IPS-15b (cell line): ENCODE results near the gene ITPRIP.

ENCODE experiments used
- H3K27me3 ChIP-seq: one replicate; pipeline ENCODE4 v1.6.1; 2013; ENCODE audit warnings: low read length; ENCODE audit not compliant: control insufficient read depth, insufficient read depth
- H3K36me3 ChIP-seq: one replicate; pipeline ENCODE4 v1.6.1; 2013; ENCODE audit warnings: low read length; ENCODE audit not compliant: control insufficient read depth, insufficient read depth
- H3K4me1 ChIP-seq: one replicate; pipeline ENCODE4 v1.6.1; 2013; ENCODE audit warnings: mild to moderate bottlenecking, low read length; ENCODE audit not compliant: control insufficient read depth, insufficient read depth
- H3K4me3 ChIP-seq: one replicate; pipeline ENCODE4 v1.5.1; 2013; ENCODE audit warnings: low read depth, low read length
- H3K9ac ChIP-seq: one replicate; pipeline ENCODE4 v1.6.1; 2013; ENCODE audit warnings: low read depth, mild to moderate bottlenecking, low read length
- H3K9me3 ChIP-seq: one replicate; pipeline ENCODE4 v1.6.1; 2013; ENCODE audit warnings: mild to moderate bottlenecking, low read length; ENCODE audit not compliant: control insufficient read depth, insufficient read depth

ITPRIP gene

GRCh38 chr10:104321725-104322415 lies 16.4 kb downstream of the ITPRIP start:
- no peaks in the 10 kb centered on the region for H3K36me3 ChIP-seq
- peaks cover 17% of the 10 kb centered on the region for H3K4me1 ChIP-seq
- no peak overlapping the region for H3K9ac ChIP-seq
- no peaks in the 10 kb centered on the region for H3K27me3 ChIP-seq
- H3K9me3 ChIP-seq: no peaks in the 10 kb centered on the region
- no peak overlapping the region for H3K4me3 ChIP-seq

DNA sequence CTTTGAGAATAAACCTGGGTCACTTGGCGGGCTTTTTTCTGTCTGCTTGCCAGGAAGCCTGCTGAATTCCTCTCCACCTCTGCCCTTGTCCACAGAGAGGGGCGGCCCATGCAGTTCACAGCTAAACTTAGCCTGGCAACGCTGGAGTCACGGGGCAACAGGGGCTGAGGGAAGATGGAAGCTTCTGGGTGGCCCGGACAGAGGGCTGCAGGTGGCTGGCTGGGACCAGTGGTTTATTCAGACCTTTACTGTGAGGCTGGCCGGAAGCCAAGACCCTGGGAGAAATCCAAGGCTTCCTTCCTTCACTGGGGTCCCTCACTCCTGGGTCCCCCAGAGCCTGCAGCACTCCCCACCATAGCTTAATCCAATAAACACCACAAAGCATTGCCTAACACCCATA lies 17.0 kb downstream of the ITPRIP start:
- Histone ChIP-seq H3K9me3 (no peaks in the 10 kb centered on the region), H3K4me3 (no peak overlapping the region), H3K4me1 (peaks cover 21% of the 10 kb centered on the region), H3K27me3 (no peaks in the 10 kb centered on the region), H3K9ac (no peak overlapping the region), H3K36me3 (peaks cover 3% of the 10 kb centered on the region)

DNA sequence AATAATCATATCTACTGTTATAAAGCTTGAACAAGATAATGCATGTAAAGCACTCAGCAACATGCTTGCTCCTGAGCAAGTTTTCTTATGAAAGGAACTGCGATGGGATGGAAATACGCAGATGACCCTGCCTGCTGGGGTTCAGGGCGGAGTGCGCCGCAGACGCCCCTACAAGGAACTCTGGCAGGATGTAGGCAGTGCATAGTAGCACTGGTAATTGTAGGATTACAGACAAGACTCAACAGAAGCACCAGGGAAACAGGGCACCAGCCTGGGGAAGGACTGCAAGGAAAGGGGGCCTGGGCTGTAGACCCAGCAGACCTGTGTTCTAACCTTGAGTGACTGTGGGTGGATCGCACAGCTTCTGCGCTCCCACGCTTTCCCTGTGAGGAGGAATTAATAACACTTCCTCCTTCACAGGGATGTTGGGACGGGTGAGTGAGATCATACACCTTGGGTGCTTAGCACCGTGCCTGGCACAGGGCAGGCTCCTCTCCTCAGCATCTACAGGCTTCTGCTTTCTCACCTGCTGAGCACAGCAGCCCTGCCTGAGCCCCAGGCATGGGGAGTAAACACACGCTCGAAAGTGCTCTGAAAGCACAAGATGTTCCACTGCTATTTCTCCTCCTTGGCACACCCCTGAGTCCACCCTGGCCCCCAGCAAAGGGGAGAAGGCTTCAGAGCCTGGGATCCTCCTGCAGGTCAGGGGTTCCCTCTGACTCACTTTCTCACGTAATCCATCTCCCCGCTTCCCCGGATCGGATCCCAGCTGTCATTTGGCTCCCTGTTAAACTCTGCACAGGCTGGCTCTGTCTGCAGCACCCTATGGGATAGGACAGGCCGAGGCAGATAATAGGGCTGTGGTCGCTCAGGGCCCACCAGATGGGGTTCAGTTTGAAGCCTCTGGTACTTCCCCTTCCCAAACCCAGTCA lies 19.2 kb downstream of the ITPRIP start:
- Histone ChIP-seq H3K9ac (no peak overlapping the region), H3K9me3 (no peaks in the 10 kb centered on the region), H3K36me3 (peaks cover 21% of the 10 kb centered on the region), H3K4me1 (peaks cover 21% of the 10 kb centered on the region), H3K27me3 (no peaks in the 10 kb centered on the region), H3K4me3 (no peak overlapping the region)

DNA sequence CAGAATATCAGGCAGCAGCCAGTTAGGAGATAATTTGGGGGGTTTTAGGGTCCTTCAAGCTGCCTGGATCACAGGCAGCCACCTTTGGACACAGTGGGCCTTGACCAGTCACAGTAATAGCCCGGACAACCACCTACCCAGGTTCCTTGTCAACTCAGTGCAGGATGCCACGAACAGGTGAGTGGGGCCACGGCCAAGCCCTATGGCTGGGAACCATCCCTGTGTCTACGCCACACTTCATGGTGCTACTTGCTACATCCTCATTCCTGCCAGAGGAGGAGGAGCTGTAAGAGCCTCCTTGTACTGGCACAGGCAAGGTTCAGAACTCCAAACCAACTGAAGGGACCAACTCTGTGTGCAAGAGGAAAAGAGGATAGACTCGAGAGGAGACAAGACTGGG lies 19.9 kb downstream of the ITPRIP start:
- Histone ChIP-seq H3K9me3 (no peaks in the 10 kb centered on the region), H3K27me3 (no peaks in the 10 kb centered on the region), H3K36me3 (peaks cover 28% of the 10 kb centered on the region), H3K4me3 (no peak overlapping the region), H3K4me1 (peaks cover 21% of the 10 kb centered on the region), H3K9ac (no peak overlapping the region)

DNA sequence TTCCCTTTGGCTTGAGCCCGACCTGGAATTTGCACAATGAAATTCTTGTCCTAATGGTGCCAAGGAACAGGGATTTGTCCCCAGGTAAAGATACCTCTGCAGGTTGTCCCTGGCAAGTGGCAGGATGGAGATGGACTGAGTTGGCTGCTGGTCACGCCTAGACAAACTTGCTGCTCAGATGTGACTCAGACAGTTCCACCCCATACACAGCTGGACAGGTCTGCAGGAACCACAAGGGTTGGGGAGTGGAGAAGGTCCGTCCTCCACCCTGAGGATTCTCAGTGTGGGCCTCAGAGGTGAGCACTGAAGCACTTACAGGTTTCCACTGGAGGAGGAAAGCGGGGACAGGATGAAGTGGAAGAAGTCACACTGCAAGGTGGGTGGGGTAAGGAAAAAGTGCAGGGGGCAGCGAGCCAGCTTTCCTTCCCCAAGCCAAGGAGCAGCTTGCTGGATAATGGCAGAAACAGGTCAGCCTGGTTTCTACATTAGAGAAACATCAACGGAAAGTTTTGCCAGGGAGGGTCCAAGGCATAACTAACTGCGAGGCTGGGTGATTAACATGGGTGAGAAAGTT lies 20.5 kb downstream of the ITPRIP start:
- Histone ChIP-seq H3K4me1 (peaks cover 17% of the 10 kb centered on the region), H3K4me3 (no peak overlapping the region), H3K9me3 (no peaks in the 10 kb centered on the region), H3K9ac (no peak overlapping the region), H3K36me3 (peaks cover 33% of the 10 kb centered on the region), H3K27me3 (no peaks in the 10 kb centered on the region)

DNA sequence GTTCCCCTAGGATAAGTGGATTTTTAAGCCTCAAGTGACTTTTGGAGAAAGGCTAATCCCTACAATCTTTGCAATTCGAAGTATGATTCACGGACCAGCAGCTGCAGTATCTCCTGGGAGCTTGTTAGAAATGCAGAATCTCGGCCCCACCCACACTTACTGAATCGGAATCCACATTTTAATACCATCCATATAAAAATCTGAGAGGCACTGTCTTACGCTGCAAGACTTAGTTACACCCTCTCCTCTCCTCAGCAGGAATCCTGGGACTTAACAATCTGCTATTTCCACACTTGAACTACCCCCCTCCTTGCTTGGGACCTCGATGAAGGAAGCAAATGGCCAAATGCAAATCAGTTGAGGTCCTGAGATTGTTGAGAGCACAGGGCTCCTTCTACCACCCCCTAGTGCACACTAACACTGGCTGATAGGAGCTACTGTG lies 21.0 kb downstream of the ITPRIP start:
- Histone ChIP-seq H3K27me3 (no peaks in the 10 kb centered on the region), H3K9me3 (no peaks in the 10 kb centered on the region), H3K9ac (no peak overlapping the region), H3K4me3 (no peak overlapping the region), H3K36me3 (peaks cover 33% of the 10 kb centered on the region), H3K4me1 (peaks cover 13% of the 10 kb centered on the region)

- Histone ChIP-seq H3K9me3 (no peaks in the 10 kb centered on the region), H3K4me1 (peaks cover 13% of the 10 kb centered on the region), H3K27me3 (no peaks in the 10 kb centered on the region), H3K9ac (no peak overlapping the region), H3K4me3 (no peak overlapping the region), H3K36me3 (peaks cover 33% of the 10 kb centered on the region)
Measured at GRCh38 chr10:104316321-104317099, 21.8 kb downstream of the ITPRIP start.

GRCh38 chr10:104315486-104315921 lies 22.8 kb downstream of the ITPRIP start:
- Histone ChIP-seq H3K27me3 (no peaks in the 10 kb centered on the region), H3K4me3 (no peak overlapping the region), H3K36me3 (peaks cover 33% of the 10 kb centered on the region), H3K9ac (no peak overlapping the region), H3K9me3 (no peaks in the 10 kb centered on the region), H3K4me1 (peaks cover 13% of the 10 kb centered on the region)

DNA sequence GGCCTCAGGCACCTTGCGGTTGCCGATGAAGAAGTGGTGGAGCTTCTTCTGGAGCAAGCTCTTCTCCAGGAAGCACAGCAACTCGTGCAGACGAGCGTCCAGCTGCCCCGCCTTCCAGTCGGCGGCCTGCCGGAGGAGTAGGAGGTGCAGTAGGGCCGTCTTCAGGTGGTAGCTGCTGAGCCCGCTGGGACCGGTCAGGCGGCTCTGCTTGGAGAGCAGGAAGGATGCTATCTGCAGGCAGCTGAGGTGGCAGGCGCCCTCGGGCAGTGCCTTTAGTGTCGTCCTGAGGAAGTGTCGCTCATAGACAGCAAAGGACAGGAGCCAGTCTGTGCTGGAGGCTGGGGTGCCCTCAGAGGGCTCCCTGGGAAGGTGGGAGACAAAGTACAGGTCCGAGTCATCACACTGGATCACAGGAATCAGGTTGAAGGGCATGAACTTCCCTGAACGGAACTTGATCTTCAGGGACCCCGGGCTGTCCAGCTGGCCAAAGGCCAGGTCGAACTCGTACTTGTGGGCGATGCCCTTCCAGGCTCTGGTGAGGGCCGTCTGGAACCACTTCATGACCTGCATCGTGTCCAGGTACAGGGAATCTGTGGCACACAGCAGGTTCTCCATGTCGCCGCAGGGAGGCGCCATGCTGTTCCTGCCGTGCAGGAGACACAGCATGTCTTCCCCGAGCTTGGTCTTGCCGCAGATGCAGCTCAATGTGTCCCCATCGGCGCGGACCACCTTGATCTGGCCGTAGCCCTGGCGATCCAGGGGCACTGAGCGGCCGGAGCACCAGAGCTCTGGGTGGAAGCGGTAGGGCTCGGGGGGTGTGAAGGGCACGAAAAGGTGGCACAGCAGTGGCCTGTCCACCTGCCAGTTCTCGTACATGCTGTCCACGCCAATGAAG lies 23.4 kb downstream of the ITPRIP start:
- no peaks in the 10 kb centered on the region for H3K27me3 ChIP-seq
- H3K9me3 ChIP-seq: no peaks in the 10 kb centered on the region
- H3K9ac ChIP-seq: no peak overlapping the region
- no peak overlapping the region for H3K4me3 ChIP-seq
- H3K4me1 ChIP-seq: peaks cover 13% of the 10 kb centered on the region
- peaks cover 33% of the 10 kb centered on the region for H3K36me3 ChIP-seq

DNA sequence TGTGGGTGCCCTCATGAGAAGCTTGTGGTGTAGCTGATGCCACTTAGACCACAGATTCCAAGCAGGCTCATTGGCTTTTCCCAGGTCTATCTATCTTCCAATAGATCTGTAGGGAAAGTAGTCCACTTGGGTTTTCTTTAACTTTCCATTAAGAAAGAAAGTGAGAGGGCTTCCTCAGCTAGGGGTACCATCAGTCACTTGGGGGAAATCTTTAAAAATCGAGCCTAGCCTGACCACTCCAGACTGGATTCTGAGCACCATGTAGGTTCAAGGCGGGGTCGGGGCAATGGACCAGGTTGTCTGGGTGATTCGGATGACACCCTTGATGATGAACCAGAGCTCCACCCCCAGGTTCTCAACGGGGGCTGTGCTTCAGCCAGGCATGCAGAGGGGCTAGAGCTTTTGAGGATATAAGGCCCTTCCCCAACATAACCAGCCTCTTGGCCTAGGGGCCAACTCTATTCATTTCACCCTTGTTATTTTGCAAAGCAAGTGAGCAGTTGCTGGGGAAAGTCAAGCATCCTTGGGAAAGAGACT lies 27.0 kb downstream of the ITPRIP start:
- no peaks in the 10 kb centered on the region for H3K9me3 ChIP-seq
- no peak overlapping the region for H3K4me3 ChIP-seq
- no peak overlapping the region for H3K9ac ChIP-seq
- no peaks in the 10 kb centered on the region for H3K27me3 ChIP-seq
- no peaks in the 10 kb centered on the region for H3K4me1 ChIP-seq
- H3K36me3 ChIP-seq: peaks cover 30% of the 10 kb centered on the region
